GM19328 (cell line): ENCODE data around the gene MAP4K4.

Source experiments
- ATAC-seq: cut with Tn5 transposase; IDR thresholded peaks from one replicate; pipeline ENCODE4 v1.9.1; 2021; ENCODE audit warnings: mild to moderate bottlenecking, moderate library complexity; ENCODE audit not compliant: unreplicated experiment

MAP4K4 gene

DNA sequence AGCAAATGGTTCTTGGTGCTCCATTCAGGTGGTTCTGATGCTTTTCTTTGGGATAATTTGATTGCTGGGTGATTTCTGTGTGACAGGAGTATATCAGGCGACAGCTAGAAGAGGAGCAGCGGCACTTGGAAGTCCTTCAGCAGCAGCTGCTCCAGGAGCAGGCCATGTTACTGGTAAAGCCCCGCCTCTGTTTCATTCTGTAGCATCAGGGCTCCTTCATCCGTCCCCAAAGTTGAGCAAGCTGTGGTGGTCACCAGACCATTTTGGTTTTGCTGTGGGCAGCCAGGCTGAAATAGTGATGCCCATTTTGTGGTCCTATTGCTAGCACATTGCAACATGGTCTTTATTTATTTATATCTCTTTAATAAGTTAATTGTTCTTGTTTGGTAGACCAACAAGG is 161.4 kb downstream of the MAP4K4 start:
- no peak for ATAC-seq

DNA sequence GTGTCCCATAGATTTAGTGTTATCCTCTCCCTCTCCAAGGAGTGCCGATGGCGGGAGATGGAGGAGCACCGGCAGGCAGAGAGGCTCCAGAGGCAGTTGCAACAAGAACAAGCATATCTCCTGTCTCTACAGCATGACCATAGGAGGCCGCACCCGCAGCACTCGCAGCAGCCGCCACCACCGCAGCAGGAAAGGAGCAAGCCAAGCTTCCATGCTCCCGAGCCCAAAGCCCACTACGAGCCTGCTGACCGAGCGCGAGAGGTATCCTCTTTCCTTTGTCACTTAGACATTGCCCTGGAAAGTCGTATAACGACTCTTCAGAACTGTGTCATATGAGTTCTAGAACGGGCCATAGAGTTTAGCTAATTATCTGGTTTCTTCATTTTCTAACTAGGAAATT is 162.1 kb downstream of the MAP4K4 start:
- ATAC-seq: no peak

DNA sequence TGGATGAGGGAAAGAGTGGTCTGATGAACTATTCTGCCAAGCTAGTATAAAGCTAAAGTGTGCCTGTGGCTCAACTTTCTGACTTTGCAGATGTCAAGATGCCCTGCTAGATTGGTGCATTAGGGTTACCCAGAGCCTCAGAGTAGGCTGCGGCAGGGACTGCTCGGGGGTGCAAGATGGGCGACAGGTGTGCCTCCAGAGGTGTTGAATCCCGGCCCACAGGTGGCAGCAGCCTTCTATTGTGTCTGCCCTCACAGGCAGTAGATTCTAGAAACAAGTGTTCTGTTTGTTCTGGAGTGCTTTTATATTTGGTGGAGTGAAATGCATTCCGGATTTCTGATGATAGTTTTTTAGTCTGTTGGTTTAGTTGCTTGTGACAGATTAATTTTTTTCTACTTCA is 162.7 kb downstream of the MAP4K4 start:
- no peak for ATAC-seq

DNA sequence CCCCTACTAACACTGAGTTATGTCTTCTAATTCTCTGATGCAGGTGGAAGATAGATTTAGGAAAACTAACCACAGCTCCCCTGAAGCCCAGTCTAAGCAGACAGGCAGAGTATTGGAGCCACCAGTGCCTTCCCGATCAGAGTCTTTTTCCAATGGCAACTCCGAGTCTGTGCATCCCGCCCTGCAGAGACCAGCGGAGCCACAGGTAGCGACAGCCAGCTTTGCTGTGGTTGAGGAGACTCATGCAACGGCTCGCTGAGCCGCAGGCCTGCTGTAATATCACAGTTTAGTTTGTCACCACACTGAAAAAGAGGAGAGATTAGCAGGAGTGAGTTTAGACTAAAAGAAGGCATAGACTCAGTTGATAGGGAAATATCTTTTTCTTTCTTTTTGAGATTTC is 163.3 kb downstream of the MAP4K4 start:
- no peak for ATAC-seq

DNA sequence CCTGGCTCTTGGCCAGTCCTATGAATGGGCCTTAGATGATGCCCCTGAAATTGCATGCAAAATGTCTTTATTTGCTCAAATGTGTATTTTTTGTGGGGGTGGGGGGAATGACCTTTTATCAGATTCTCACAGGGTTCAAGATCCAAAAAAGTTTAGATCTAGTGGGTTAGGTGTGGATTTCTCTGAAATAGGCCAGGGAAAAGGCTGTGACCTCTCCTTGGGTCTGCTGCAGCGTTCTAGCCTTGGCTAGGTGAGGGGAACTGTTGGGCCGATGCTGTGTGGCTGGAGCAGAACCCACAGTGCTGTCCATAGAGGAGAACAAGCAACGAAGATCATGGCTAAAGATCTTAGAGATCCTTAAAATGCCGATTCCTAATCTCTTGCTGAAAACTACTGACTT is 163.9 kb downstream of the MAP4K4 start:
- ATAC-seq: no peak

DNA sequence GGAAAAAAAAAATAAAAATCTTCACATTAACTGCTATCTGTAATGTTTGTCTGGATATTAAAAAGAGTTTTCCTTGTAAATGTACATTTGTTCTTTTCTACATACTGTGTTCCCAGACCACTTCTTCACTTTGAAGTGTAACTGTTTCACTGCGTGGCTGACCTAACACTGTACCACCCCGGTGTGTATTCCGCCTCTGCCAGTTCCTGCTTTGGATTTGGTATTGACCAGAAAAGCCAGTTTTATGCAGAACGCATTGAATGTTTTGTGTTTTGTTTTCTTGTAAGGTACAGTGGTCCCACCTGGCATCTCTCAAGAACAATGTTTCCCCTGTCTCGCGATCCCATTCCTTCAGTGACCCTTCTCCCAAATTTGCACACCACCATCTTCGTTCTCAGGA is 166.0 kb downstream of the MAP4K4 start:
- no peak for ATAC-seq

DNA sequence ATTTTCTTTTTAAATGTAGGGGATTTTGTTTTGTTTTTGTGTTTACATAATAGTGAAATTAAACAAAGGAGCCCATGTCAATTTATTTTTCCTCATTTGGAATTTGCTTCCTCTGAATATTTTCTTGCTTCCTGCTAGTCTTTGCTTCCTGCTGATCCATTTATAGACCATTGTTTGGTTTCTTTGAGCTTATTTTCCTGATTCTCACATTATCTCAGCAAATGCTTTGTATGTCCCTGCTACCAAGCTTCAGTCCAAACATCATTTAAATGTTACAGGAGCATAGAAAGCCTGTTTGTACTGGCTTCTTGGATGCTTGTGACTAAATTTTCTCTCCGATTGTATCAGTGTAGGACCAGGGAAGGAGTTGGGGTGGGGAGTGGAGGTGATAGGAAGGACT is 166.9 kb downstream of the MAP4K4 start:
- ATAC-seq: no peak

DNA sequence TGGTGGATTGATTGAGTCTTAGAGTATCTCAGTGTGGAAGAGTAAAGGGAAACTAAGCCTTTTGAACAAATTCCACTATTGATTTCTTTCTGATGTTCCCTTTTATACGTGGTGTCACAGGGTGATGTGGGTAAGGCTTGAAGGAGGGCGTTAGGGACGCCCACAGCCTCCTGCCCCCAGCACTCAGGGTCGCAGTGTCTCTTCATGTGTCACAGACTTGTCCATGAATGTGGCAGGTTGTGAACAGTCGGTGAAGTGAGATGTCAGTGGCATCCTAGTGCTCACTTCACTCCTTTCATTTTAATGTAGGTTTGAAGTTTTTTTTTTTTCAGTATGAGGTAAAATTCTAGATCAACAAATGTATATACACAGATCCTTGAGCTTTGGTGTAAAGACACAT is 171.0 kb downstream of the MAP4K4 start:
- no peak for ATAC-seq

DNA sequence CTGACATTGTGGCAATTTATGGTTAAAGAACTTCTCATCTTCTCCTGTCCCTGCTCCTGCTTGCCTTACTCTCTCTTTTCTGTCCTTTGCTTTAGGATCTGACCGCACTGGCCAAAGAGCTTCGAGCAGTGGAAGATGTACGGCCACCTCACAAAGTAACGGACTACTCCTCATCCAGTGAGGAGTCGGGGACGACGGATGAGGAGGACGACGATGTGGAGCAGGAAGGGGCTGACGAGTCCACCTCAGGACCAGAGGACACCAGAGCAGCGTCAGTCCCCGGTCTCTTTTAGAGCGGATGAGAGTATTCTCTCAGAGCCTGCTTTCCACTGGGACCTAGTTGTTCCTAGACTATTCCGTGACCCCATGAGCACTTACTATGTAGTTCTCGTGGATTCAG is 172.0 kb downstream of the MAP4K4 start:
- no peak for ATAC-seq

DNA sequence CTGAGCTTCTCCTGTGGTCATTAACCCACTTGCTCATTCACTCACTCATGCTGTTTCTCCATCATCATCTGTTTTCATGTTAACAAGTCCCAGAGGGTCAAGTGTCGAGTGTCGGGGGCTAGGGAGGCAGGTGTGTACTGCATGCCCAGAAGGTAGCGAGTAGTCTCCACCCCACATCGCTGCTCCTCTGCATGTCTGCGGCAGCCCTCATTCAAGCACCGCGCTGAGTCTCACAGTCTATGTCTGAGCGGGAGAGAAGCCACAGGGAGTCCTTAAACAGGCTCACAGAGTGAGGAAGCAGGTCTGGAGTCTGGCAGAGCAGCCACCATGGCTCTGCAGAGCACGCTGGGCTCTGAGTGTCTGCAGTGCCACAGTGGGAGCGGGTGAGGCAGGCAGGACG is 172.9 kb downstream of the MAP4K4 start:
- no peak for ATAC-seq

DNA sequence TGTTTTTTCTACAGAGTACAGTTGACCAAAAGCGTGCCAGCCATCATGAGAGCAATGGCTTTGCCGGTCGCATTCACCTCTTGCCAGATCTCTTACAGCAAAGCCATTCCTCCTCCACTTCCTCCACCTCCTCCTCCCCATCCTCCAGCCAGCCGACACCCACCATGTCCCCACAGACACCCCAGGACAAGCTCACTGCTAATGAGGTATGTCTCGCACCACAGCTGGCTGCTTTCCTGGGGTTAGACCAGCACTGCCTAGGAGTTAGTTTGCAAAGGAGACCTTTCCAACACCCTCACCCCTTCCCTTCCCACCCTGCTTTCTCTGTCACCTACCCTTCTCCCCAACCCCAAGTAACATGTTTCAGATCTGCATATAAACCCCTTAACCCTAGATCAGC is 174.0 kb downstream of the MAP4K4 start:
- no peak for ATAC-seq

DNA sequence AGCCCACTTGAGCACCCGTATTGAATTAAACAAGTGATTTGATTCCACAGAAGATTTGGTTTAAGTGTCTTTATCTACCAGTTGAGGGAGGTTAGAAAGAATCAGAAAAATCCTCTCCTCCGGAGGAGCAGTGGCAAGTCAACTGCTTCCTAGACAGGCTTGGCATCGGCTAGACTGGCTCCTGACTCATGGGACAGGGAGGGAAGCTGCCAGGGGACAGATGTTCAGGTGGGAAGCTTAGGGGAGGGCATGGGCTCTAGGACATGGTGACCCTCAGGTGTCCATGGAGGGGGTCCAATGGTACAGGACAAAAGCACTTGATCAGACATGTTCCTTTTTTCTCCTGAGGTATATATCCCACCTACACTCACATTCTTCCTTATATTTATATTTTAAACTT is 175.0 kb downstream of the MAP4K4 start:
- no peak for ATAC-seq

DNA sequence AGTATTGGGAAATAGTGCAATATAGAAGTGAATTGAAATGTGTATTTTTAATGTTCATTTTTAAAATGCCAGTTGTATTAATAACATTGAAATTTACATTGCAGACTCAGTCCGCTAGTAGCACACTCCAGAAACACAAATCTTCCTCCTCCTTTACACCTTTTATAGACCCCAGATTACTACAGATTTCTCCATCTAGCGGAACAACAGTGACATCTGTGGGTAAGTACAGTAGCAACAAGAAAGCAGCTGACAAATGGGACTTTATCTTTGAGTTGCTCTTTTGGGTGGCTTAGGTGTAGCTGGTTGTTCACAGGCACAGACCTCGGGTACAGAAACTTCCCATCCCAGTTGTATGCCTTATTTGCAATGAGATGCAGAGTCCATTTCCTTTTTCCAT is 176.0 kb downstream of the MAP4K4 start:
- no peak for ATAC-seq

DNA sequence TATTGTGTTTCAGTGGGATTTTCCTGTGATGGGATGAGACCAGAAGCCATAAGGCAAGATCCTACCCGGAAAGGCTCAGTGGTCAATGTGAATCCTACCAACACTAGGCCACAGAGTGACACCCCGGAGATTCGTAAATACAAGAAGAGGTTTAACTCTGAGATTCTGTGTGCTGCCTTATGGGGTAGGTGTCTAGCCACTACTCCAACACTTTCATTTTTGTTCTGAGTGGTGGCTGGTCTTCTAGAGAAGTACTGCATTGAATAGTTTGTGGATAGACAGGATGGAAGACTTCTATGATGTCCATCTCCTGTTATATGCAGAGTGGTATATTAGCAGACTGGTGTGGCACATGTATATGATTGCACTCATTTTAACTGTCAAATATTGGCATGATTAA is 176.6 kb downstream of the MAP4K4 start:
- ATAC-seq: no peak

DNA sequence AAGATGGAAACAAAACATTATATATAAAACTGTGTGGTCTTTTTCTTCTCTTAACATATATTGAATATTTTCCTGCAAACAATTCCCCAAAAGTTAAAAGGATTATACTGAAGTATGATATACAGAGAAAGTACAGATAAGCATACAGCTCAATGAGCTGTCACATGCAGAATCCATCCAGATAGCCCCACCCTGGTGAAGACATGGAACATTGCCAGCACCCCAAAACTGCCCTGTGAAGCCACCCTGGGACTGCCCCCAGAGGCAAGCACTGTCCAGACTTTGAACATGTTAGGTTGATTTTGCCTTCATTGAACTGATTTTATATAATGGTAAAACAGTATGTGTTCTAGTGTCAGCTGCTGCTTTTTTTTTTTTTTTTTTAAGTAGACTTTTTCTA is 182.0 kb downstream of the MAP4K4 start:
- no peak for ATAC-seq

DNA sequence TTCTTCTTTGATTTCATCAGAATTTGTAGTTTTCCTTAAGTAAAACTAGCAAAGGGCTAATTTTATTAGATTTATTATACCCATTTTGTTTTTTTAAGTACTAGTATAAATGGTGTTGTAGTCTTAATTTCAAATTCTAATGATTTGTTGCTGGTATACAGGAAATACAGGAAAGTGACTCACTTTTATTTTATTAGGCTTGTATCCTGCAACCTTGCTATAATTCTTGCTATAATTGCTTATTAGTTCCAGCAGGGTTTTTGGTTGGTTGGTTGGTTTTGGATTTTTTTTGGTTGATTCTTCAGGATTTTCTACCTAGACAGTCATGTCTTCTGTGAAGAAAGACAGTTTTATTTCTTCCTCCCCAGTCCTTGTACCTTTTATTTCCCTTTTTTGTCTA is 183.6 kb downstream of the MAP4K4 start:
- ATAC-seq: no peak

DNA sequence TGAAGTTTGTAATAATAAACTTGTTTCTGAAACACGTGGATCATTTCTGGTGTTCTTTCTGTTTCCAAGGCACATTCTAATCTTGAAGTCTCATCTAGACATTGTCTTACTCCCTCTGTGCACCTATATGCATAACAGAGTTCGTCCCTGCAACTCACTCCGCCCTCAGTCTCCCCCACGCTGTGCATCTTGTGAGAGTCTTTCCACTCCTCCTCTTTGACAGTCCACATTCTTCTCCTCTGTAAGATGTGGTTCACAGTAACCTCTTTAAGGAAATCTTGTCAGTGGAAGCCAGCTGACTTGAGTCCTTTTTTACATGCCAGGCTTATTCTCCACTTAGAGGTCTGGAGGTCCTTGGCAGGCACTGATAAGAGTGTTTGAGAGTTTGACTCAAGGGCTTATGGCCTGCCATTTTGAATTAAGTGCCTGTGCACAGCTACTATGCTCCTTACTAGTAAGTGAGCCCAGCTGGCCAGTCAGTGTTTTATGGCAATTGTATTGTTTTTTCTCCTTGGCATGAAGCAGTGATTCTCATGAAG is 185.3 kb downstream of the MAP4K4 start:
- no peak for ATAC-seq

DNA sequence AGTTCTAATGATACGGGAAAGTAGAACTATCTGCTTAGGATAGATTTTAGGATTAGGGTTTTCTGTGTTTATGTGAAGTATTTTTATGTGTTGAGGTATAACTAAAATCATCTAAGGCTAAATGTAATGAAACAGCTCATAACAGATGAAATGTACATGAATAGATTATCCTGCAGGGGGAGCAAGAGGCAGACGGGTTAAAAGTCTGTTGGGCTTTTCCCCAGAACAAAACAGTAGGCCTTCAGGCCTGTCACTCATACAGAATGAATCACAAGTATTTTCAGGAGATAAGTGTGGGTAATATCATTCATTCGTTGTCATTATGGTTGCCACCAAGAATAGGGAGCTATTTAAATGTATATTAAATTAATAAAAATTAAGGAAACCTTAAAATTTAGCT is 186.4 kb downstream of the MAP4K4 start:
- no peak for ATAC-seq

DNA sequence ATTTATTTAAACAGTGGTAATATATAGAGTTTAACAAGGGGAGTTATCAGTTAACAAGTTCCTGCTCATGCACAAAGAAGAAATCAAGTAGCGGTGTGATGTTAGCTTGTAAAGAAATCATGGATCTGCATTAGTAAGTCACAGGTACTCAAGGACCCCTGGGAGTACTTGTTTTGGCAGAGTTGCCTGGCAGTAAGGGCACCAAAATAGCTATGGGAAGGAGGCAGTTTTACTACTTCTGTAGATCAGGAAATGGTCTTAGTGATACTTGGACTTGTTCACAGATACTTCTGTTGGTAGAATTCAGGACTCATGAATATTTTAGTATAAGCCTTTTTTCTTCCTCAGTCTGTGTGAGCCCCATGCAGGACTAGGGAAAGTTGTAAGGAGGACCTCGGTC is 186.9 kb downstream of the MAP4K4 start:
- ATAC-seq: no peak

DNA sequence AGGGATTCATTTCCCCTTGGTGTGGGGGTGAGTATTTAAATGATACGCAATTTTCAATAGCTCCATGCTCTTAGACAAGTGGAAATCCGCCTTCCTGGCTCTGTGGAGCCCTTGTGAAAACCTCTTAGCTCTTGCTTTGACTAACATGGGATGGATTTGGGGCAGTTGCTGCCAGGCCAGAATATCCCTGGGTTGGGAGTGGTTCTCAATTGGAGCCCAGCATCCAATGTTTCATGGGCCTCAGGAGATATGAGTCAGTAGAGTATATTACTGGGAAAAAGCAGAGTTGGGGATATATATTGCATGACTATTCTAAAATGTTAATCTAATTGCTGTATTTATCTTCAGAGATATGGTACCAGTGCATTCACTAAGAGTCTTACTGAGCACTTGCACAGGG is 189.8 kb downstream of the MAP4K4 start:
- ATAC-seq: no peak

DNA sequence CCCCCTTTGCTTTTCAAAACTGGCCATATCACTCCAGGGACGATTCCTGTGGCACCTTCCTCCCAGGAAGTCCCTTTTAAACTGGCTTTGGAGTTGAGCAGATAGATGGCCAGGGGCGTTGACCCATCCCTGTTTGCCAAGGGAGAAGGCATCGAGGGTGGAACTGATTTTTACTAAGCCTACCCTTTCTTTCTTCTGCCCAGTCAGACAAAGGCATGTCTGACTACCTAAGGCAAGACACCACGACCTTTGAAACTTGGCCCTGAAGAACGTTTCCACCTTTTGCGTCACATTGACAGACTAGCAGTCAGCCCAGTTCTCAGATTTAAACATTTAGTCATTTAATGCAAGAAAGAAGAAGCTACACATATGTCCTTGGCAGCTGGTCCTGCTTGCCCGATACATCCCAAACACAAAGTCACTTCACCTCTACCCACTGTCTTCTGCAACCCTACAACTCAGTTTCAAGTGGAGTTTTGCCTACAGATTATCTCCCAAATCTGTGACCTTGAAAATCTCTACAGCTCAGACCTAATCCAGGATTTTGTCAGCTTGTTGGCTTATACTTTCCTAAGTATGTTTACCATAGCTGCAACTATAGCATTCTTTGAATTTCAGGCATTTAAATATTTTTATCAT is 192.1 kb downstream of the MAP4K4 start:
- no peak for ATAC-seq

DNA sequence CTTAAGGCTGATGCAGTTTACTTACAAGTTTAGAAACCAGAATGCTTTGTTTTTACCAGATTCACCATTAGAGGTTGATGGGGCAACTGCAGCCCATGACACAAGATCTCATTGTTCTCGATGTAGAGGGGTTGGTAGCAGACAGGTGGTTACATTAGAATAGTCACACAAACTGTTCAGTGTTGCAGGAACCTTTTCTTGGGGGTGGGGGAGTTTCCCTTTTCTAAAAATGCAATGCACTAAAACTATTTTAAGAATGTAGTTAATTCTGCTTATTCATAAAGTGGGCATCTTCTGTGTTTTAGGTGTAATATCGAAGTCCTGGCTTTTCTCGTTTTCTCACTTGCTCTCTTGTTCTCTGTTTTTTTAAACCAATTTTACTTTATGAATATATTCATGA is 194.9 kb downstream of the MAP4K4 start:
- ATAC-seq: no peak

DNA sequence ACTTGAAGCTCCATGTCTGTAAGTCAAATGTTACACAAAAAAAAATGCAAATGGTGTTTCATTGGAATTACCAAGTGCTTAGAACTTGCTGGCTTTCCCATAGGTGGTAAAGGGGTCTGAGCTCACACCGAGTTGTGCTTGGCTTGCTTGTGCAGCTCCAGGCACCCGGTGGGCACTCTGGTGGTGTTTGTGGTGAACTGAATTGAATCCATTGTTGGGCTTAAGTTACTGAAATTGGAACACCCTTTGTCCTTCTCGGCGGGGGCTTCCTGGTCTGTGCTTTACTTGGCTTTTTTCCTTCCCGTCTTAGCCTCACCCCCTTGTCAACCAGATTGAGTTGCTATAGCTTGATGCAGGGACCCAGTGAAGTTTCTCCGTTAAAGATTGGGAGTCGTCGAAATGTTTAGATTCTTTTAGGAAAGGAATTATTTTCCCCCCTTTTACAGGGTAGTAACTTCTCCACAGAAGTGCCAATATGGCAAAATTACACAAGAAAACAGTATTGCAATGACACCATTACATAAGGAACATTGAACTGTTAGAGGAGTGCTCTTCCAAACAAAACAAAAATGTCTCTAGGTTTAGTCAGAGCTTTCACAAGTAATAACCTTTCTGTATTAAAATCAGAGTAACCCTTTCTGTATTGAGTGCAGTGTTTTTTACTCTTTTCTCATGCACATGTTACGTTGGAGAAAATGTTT is 196.3 kb downstream of the MAP4K4 start:
- ATAC-seq: no peak
